Measurements from ENCODE around the gene DST.

- TF ChIP-seq CTCF (IDR thresholded peaks at IDR 0.05) (no peak), EZH2 (IDR thresholded peaks at IDR 0.05; ENCODE audit: borderline replicate concordance, insufficient read depth, low read depth, low read length, poor library complexity, severe bottlenecking) (no peak)
Measured at GRCh38 chr6:56691814-56692213, 49.1 kb upstream of the DST start.

All from B cell (primary cell).